KBM-7 (cell line): ENCODE results near the gene PLEKHA8.

Source experiments
- DNase-seq: peaks from one replicate; pipeline ENCODE4 v3.0.0-alpha.2; 2015
- in situ Hi-C: fragments of 300-500 bp; cut with MboI; formaldehyde crosslinking; loops from 2 replicates; pipeline ENCODE4 v1.14.3; 2020; ENCODE audit warnings: low sequenced_read_pairs, low pct_unique_long_range_greater_than_20kb, mixed read lengths

PLEKHA8 gene

GRCh38 chr7:30135301-30136116, 107.3 kb downstream of the PLEKHA8 start:
- DNase-seq: peak; percentile 57
- in situ Hi-C loops: no loop called here

GRCh38 chr7:30136117-30136731, 108.0 kb downstream of the PLEKHA8 start:
- no peak for DNase-seq
- in situ Hi-C loops: no loop called here

GRCh38 chr7:30136743-30137485, 108.7 kb downstream of the PLEKHA8 start:
- no peak for DNase-seq
- in situ Hi-C loops: no loop called here

- in situ Hi-C loops: no loop called here
- DNase-seq: no peak
Observed at GRCh38 chr7:30139836-30140384, 111.7 kb downstream of the PLEKHA8 start.

GRCh38 chr7:30140456-30140855, 112.2 kb downstream of the PLEKHA8 start:
- no peak for DNase-seq
- in situ Hi-C loops: no loop called here

- in situ Hi-C loops: no loop called here
- DNase-seq: no peak
Observed at GRCh38 chr7:30142710-30143109, 114.5 kb downstream of the PLEKHA8 start.

GRCh38 chr7:30143748-30144251, 115.6 kb downstream of the PLEKHA8 start:
- DNase-seq: no peak
- in situ Hi-C loops: no loop called here

- DNase-seq: peak; percentile 45
Observed at GRCh38 chr7:30144657-30145306, 116.6 kb downstream of the PLEKHA8 start.

GRCh38 chr7:30145426-30145970, 117.3 kb downstream of the PLEKHA8 start:
- no peak for DNase-seq
- in situ Hi-C loops: no loop called here

More at GRCh38 chr7:30144657-30145306, 116.6 kb downstream of the PLEKHA8 start:
- in situ Hi-C loops: no loop called here

- DNase-seq: peak; percentile 44
- in situ Hi-C loops: no loop called here
Observed at GRCh38 chr7:30146127-30146612, 118.0 kb downstream of the PLEKHA8 start.

GRCh38 chr7:30147223-30147622, 119.0 kb downstream of the PLEKHA8 start:
- DNase-seq: no peak
- in situ Hi-C loops: no loop called here

- in situ Hi-C loops: no loop called here
- DNase-seq: no peak
Observed at GRCh38 chr7:30147785-30148184, 119.6 kb downstream of the PLEKHA8 start.

GRCh38 chr7:30148426-30148825, 120.2 kb downstream of the PLEKHA8 start:
- in situ Hi-C loops: no loop called here

GRCh38 chr7:30148951-30149459, 120.8 kb downstream of the PLEKHA8 start:
- in situ Hi-C loops: no loop called here

More at GRCh38 chr7:30148426-30148825, 120.2 kb downstream of the PLEKHA8 start:
- DNase-seq: no peak

GRCh38 chr7:30149640-30150272, 121.5 kb downstream of the PLEKHA8 start:
- in situ Hi-C loops: no loop called here

More at GRCh38 chr7:30148951-30149459, 120.8 kb downstream of the PLEKHA8 start:
- peak; percentile 64 for DNase-seq

GRCh38 chr7:30150711-30151110, 122.5 kb downstream of the PLEKHA8 start:
- no peak for DNase-seq
- in situ Hi-C loops: no loop called here

More at GRCh38 chr7:30149640-30150272, 121.5 kb downstream of the PLEKHA8 start:
- DNase-seq: no peak

- DNase-seq: no peak
- in situ Hi-C loops: no loop called here
Observed at GRCh38 chr7:30154111-30154587, 125.9 kb downstream of the PLEKHA8 start.

GRCh38 chr7:30155481-30155880, 127.3 kb downstream of the PLEKHA8 start:
- in situ Hi-C loops: no loop called here
- no peak for DNase-seq
